COLO668 (cell line): ENCODE measurements around the gene CAPN5.
"Not testable (repeated sequence)": the region's sequence is repeated elsewhere in the genome, so short reads cannot be mapped to it uniquely, and the experiment has no call there.

Experiments used
- DNase-seq: peaks from one replicate; lab custom pipeline; 2025; ENCODE audit not compliant: unreplicated experiment; lab: John Stamatoyannopoulos, UW

The CAPN5 gene

GRCh38 chr11:77066229-77067042, at the start of gene CAPN5:
TSS of gene CAPN5 (plus strand) at chr11:77066971. CDS start at chr11:77084887, 17,916 bp downstream.
- peak; percentile 89 for DNase-seq

DNA sequence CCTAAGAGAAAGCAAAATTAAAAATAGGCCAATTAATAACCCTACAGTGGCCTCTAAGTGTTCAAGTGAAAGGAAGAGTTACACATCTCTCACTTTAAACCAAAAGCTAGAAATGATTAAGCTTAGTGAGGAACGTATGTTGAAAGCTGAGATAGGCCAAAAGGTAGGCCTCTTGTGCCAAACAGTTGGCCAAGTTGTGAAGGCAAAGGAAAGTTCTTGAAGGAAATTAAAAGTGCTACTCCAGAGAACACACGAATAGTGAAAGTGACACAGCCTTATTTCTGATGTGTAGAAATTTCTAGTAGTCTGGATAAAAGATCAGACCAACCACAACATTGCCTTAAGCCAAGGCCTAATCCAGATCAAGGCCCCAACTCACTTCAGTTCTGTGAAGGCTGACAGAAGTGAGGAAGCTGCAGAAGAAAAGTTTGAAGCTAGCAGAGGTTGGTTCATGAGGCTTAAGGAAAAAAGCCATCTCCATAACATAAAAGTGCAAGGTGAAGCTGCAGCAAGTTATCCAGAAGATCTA, 48.3 kb upstream of the CAPN5 start:
- not testable (repeated sequence) for DNase-seq

GRCh38 chr11:77019976-77020595, 46.7 kb upstream of the CAPN5 start:
- DNase-seq = no peak

- DNase-seq = no peak
Measured at GRCh38 chr11:77020734-77021133, 46.0 kb upstream of the CAPN5 start.

DNA sequence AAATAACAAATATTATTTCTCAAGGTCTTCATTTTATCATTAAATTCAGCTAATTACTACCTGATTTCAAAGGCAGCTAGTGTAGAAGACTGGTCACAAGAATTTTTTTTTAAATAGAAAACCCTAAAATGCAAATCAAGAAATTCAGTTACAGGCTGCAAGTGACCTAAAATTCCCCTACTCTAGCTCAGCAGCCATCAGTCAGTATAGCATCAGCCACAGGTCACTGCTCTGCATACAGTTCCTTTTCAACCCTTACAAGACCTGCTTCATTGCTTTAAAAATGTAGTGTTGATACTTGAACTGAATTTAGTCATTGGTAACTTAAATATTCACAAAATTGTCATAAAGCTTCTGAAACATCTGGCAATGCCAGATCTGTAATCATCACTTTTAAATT, 42.0 kb upstream of the CAPN5 start:
- no peak for DNase-seq

- DNase-seq = no peak
Measured at GRCh38 chr11:77026221-77026620, 40.5 kb upstream of the CAPN5 start.

DNA sequence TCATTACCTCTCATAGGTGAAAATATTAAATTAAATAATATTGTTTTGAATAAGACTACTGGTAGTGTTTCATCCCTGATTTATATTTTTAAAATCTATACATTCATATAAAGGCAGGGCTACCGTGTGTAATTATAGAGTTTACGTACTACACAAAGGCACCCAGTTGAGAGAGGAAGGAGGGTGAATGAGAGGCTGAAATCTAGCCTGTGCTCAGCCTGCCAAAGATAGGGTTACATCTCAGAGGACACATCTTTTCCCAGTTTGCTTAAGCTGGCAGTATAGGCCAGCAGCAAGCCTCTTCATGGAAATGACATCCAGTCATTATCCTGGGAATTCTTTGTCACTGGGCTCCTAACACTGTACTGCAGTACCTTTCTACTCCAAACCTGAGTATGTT, 40.0 kb upstream of the CAPN5 start:
- no peak for DNase-seq

DNA sequence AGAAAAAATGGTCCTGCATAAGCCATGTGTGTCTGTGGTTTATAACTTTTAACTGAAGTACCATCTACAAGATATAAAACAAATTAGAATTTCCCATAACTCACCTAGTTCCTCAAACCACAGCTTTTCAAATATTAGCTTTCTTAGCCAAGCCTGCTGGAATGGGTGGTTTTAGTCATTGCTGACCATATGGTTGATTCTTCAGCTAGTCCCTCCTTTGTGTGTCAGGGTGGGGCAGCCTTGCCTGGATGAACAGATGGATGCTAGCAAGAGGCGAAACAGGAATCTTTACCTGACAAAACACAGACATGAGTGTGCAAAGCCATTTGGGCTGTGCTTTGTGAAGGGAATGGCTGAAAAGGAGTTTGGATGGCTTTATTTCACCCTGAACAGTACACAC, 39.5 kb upstream of the CAPN5 start:
- no peak for DNase-seq

DNA sequence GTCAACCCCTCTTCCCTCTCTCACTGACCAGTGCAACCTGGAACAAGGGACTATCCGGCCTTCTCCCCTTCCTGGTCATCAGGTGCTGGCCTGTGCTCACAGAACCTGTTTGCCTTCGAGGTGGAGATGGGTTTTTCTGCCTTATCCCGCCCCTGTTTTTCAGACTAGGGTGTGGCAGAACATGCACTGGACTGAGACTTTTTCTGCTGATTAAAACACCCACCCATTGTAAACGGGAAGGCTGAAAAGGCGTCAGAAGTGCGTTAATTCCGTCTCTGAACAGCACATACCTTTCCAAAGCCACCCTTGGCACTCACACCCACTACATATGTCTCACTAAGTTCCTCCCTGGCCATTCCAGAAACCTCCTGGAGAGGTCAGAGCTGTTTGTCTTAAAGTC, 36.9 kb upstream of the CAPN5 start:
- DNase-seq = no peak

DNA sequence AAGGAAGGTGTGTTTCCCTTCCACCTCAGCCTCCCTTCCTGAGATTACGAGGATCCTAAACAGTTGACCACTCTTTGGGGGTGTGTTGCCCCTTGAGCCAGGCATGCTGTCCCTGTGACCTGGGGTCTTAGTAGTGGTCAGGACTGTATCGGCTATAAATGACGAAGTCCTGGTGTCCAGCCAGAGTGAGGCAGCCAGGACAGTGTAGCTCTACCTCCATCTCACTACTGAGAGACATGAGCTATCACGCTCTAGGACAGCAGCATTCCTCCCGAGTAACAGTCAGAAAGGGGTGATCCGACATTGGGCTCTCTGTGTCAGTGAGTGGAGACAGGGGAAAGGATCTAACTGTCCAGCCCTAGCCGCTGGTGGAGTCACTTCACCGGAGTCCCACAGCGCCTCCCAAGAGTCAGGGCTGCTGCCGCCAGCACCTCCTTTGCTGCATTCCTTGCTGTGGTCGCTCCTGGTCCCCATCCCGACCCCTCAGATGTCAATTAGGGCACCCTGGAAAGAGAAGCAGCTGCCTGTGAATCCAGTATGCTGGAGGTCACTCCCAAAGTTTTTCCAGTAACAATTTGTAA, 35.8 kb upstream of the CAPN5 start:
- no peak for DNase-seq

DNA sequence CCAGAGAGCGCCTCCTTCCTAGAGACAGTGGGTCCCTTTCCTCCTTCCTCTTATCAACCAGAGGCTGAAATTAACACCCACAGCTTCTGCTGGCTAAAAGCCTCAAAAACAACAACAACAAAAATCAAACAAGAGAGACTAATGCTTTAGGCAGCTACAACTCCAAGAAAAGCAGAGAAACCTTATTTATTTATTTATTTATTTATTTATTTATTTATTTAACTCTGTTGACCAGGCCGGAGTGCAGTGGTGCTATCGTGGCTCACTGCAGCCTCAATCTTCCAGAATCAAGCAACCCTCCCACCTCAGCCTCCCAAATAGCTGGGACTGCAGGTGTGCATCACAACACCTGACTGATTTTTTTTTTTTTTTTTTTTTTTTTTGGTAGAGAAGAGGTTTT, 35.2 kb upstream of the CAPN5 start:
- no peak for DNase-seq

DNA sequence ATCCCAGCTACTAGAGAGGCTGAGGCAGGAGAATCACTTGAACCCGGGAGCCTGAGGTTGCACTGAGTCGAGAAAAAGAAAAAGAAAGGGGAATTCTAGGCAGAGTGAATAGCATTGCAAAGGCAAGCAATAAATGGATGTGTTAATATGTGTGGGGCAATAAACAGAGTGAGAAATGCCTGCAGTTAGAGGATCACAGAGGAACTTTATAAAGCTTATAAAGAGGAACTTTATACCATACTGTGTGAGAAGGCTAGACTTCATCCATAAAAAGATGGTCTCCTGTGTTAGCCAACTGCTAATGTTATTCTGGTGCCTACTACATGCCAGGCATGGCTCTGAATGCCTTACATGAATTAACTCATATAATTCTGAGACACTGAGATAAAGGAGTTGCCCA, 31.7 kb upstream of the CAPN5 start:
- DNase-seq = no peak

- peak; percentile 4 for DNase-seq
Measured at GRCh38 chr11:77035580-77035979, 31.2 kb upstream of the CAPN5 start.

DNA sequence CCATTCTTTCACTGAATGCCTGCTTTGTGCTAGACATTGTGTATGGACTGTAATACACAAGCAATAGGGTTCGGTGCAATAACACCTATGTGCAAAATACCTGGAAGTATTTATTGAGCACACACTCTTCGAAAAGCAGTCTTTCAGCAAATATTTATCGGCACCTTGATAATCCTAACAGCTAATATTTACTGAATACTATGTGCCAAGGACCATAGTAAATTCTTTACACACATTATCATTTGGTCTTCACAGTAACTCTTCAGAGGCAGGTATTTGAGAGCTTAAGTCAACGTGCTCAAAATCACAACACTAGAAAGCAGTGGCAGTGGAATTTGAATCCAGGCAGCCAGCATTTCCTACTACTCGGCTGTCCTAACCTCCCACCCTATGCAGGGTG, 30.4 kb upstream of the CAPN5 start:
- no peak for DNase-seq

- no peak for DNase-seq
Measured at GRCh38 chr11:77037057-77037456, 29.7 kb upstream of the CAPN5 start.

DNA sequence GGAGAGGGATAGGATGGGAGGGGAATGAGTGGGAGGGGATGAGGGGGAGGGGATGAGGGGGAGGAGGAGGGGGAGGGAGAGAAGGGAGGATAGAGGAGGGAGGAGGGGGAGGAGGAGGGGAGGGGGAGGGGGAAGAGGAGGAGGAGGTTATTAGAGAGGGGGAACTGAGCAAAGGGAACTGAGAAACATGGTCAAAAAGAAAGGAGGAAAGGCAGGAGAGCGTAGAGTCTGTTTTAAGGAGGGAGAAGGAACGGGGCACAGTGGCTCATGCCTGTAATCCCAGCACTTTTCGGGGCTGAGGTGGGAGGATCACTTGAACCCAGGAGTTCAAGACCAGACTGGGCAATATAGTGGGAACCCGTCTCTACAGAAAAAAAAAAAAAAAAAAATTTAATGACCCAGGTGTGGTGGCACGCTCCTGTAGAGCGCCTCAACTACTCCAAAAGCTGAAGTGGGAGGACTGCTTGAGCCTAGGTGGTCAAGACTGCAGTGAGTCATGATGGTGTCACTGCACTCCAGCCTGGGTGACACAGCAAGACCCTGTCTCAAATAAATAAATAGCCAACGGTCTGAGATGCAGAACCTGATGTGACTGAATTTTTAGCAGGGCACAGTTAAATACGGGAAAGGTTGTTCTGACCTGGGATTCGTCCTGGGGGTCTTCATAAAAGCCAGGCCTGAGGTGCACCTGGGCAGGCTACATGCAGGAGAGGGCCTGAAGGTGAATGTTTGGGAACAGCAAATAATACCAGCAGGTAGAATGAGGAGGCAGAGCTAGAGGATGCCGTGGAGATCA, 28.5 kb upstream of the CAPN5 start:
- no peak for DNase-seq

DNA sequence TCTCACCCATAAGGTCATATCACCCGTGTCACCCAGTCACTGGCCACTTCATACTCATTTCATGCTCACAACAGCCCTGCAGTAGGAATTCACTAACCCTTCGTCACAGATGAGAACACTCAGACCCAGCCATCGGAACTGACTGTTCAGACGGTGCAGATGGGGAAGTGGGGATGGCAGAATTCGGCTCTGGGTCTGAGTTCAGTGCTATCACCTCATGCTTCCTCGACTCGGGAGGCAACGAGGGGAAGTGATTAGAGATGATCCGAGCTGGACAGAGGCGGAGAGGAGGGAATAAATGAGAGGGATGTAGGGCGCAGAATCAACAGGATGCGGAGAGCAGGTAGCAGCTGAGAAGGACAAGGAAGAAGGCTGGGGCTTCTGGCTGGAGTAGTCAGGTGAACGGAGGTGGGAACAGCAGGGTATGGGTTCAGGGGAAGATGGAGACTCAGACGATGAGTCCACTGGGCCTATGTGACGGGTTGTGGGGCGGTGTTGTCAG, 27.9 kb upstream of the CAPN5 start:
- DNase-seq = no peak

DNA sequence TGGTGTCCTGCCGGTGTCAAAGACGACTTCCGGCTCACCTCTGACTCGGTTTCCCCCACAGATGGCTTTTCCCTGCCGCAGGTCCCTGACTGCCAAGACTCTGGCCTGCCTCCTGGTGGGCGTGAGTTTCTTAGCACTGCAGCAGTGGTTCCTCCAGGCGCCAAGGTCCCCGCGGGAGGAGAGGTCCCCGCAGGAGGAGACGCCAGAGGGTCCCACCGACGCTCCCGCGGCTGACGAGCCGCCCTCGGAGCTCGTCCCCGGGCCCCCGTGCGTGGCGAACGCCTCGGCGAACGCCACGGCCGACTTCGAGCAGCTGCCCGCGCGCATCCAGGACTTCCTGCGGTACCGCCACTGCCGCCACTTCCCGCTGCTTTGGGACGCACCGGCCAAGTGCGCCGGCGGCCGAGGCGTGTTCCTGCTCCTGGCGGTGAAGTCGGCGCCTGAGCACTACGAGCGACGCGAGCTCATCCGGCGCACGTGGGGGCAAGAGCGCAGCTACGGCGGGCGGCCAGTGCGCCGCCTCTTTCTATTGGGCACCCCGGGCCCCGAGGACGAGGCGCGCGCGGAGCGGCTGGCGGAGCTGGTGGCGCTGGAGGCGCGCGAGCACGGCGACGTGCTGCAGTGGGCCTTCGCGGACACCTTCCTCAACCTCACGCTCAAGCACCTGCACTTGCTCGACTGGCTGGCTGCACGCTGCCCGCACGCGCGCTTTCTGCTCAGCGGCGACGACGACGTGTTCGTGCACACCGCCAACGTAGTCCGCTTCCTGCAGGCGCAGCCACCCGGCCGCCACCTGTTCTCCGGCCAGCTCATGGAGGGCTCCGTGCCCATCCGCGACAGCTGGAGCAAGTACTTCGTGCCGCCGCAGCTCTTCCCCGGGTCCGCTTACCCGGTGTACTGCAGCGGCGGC, 27.0 kb upstream of the CAPN5 start:
- no peak for DNase-seq

GRCh38 chr11:77040401-77040777, 26.4 kb upstream of the CAPN5 start:
- no peak for DNase-seq

- DNase-seq = no peak
Measured at GRCh38 chr11:77040889-77041288, 25.9 kb upstream of the CAPN5 start.
